H1 (cell line): ENCODE results near the gene CABCOCO1. TPM values are rescaled to one million over a fixed set of nuclear protein-coding genes. Genes with fewer than 3 reads are reported as not detected.

Source experiments
- CTCF ChIA-PET: fragments of 300-600 bp; sonication (Branson Sonifier 250); formaldehyde crosslinking; loops from one replicate; lab custom pipeline; 2021; ENCODE audit not compliant: partially characterized antibody; lab: Charles Lee
- POLR2A ChIA-PET: fragments of 300-600 bp; sonication (Branson Sonifier 250); formaldehyde crosslinking; loops from one replicate; lab custom pipeline; 2021; ENCODE audit warnings: inconsistent platforms; ENCODE audit not compliant: partially characterized antibody; lab: Charles Lee
- DNase-seq, 2 experiments: peaks; one replicate each; pipeline versions ENCODE4 v3.0.0 to v3.0.0-alpha.2; 2010 to 2022; ENCODE audit warnings: low spot score in 2 of 2, low read depth in 1 of 2, mixed read lengths in 1 of 2
- FAIRE-seq: peaks from 2 replicates; lab custom pipeline; 2011; peaks lifted over from hg19 to GRCh38; lab: Jason Lieb, UNC
- H2AFZ ChIP-seq: 2 replicates; pipeline ENCODE4 v1.8.1; 2012; ENCODE audit warnings: low read length, inconsistent platforms
- H2AK5ac ChIP-seq: 2 replicates; pipeline ENCODE4 v1.6.1; 2013; ENCODE audit warnings: low read depth, low read length
- H2BK120ac ChIP-seq: replicated peaks from 2 replicates; pipeline ENCODE3; 2013; ENCODE audit warnings: low read depth, low read length, inconsistent platforms
- H2BK12ac ChIP-seq: 2 replicates; pipeline ENCODE4 v1.6.1; 2013; ENCODE audit warnings: low read depth, low read length
- H2BK15ac ChIP-seq: 2 replicates; pipeline ENCODE4 v1.6.1; 2013; ENCODE audit warnings: low read length
- H2BK20ac ChIP-seq: 2 replicates; pipeline ENCODE4 v1.6.1; 2013; ENCODE audit warnings: low read length
- H2BK5ac ChIP-seq: 2 replicates; pipeline ENCODE4 v1.6.1; 2013; ENCODE audit warnings: low read depth, low read length
- H3K14ac ChIP-seq: 2 replicates; pipeline ENCODE4 v1.6.1; 2013; ENCODE audit warnings: inconsistent platforms; ENCODE audit not compliant: insufficient read length
- H3K18ac ChIP-seq: 2 replicates; pipeline ENCODE4 v1.6.1; 2013; ENCODE audit warnings: low read length; ENCODE audit errors: extremely low read depth
- H3K23ac ChIP-seq: 2 replicates; pipeline ENCODE4 v1.6.1; 2013; ENCODE audit warnings: inconsistent platforms; ENCODE audit not compliant: insufficient read length
- H3K23me2 ChIP-seq: 2 replicates; pipeline ENCODE4 v1.6.1; 2013; ENCODE audit warnings: low read depth, low read length
- H3K27ac ChIP-seq: 2 replicates; pipeline ENCODE4 v1.6.1; 2011; ENCODE audit warnings: low read depth, low read length, inconsistent platforms
- H3K27me3 ChIP-seq, 4 experiments: replicated peaks in 1 of 4; 1 replicate in 1 of 4; 2 replicates in 3 of 4; pipeline versions ENCODE4 v1.6.1 to v1.8.1; 2011 to 2013; ENCODE audit warnings: low read length in 3 of 4, mild to moderate bottlenecking in 3 of 4, inconsistent platforms in 2 of 4, mixed read lengths in 2 of 4, moderate library complexity in 1 of 4; ENCODE audit not compliant: control insufficient read depth in 3 of 4, insufficient read depth in 3 of 4; ENCODE audit errors: extremely low read depth in 1 of 4
- H3K36me3 ChIP-seq, 4 experiments: 2 replicates each; pipeline versions ENCODE4 v1.6.1 to v1.8.1; 2011 to 2013; ENCODE audit warnings: mild to moderate bottlenecking in 4 of 4, low read length in 3 of 4, moderate library complexity in 2 of 4, control low read depth in 1 of 4, inconsistent platforms in 1 of 4; ENCODE audit not compliant: insufficient read depth in 4 of 4, control insufficient read depth in 2 of 4
- H3K4ac ChIP-seq: replicated peaks from 2 replicates; pipeline ENCODE3; 2013; ENCODE audit warnings: low read length, low read depth, mixed read lengths, inconsistent platforms; ENCODE audit not compliant: insufficient read length
- H3K4me1 ChIP-seq, 4 experiments: replicated peaks in 1 of 4; 1 replicate in 1 of 4; 2 replicates in 3 of 4; pipeline versions ENCODE4 v1.6.1 to v1.8.1; 2011 to 2013; ENCODE audit warnings: low read length in 3 of 4, inconsistent platforms in 2 of 4, mixed read lengths in 1 of 4; ENCODE audit not compliant: insufficient read depth in 4 of 4, control insufficient read depth in 3 of 4
- H3K4me2 ChIP-seq, 2 experiments: 2 replicates each; pipeline versions ENCODE4 v1.6.1 to v1.8.1; 2011 to 2013; ENCODE audit warnings: low read depth in 2 of 2, low read length in 2 of 2, control low read depth in 1 of 2, inconsistent platforms in 1 of 2, mild to moderate bottlenecking in 1 of 2; ENCODE audit not compliant: insufficient read depth in 1 of 2
- H3K4me3 ChIP-seq, 4 experiments: fragments of 200-600, 300-600 bp in 1 of 4; sonication (generic), shearing (Covaris generic), sonication (Bioruptor Twin) in 1 of 4; 2 replicates each; pipeline versions ENCODE4 v1.5.1 to v1.8.1; 2011 to 2016; ENCODE audit warnings: low read length in 4 of 4, low read depth in 3 of 4, control low read depth in 2 of 4, inconsistent platforms in 2 of 4, mild to moderate bottlenecking in 2 of 4, mixed read lengths in 1 of 4, moderate library complexity in 1 of 4; ENCODE audit not compliant: insufficient read depth in 2 of 4; ENCODE audit errors: extremely low read depth in 1 of 4
- H3K56ac ChIP-seq: replicated peaks from 2 replicates; pipeline ENCODE3; 2013; ENCODE audit warnings: low read depth, mild to moderate bottlenecking, mixed read lengths, low read length, inconsistent platforms; ENCODE audit not compliant: insufficient read length
- H3K79me1 ChIP-seq: 2 replicates; pipeline ENCODE4 v1.6.1; 2013; ENCODE audit warnings: low read depth, low read length, control low read depth
- H3K79me2 ChIP-seq, 2 experiments: 2 replicates each; pipeline versions ENCODE4 v1.6.1 to v1.8.1; 2012 to 2013; ENCODE audit warnings: low read length in 2 of 2, mild to moderate bottlenecking in 2 of 2, inconsistent platforms in 1 of 2; ENCODE audit not compliant: insufficient read depth in 2 of 2, control insufficient read depth in 1 of 2
- H3K9ac ChIP-seq, 4 experiments: replicated peaks in 1 of 4; 1 replicate in 1 of 4; 2 replicates in 3 of 4; pipeline versions ENCODE4 v1.6.1 to v1.8.1; 2011 to 2013; ENCODE audit warnings: low read depth in 3 of 4, low read length in 3 of 4, control low read depth in 2 of 4, mild to moderate bottlenecking in 2 of 4, moderate library complexity in 2 of 4, inconsistent platforms in 1 of 4; ENCODE audit errors: extremely low read depth in 1 of 4
- H3K9me3 ChIP-seq, 2 experiments: 2 replicates each; pipeline versions ENCODE4 v1.6.1 to v1.8.1; 2012 to 2013; ENCODE audit warnings: mild to moderate bottlenecking in 2 of 2, moderate library complexity in 2 of 2, control low read depth in 1 of 2, inconsistent platforms in 1 of 2, low read depth in 1 of 2, low read length in 1 of 2, mixed read lengths in 1 of 2; ENCODE audit not compliant: insufficient read depth in 2 of 2
- H4K20me1 ChIP-seq, 2 experiments: replicated peaks in 1 of 2; 2 replicates each; pipeline versions ENCODE3 to v1.8.1; 2011 to 2013; ENCODE audit warnings: inconsistent platforms in 2 of 2, low read length in 2 of 2, mild to moderate bottlenecking in 1 of 2; ENCODE audit not compliant: insufficient read depth in 2 of 2, control insufficient read depth in 1 of 2
- H4K5ac ChIP-seq: 2 replicates; pipeline ENCODE4 v1.6.1; 2013; ENCODE audit warnings: low read length, low read depth, mixed read lengths, inconsistent platforms; ENCODE audit not compliant: insufficient read length
- H4K8ac ChIP-seq: 2 replicates; pipeline ENCODE4 v1.8.0; 2013; ENCODE audit warnings: mild to moderate bottlenecking, moderate library complexity, low read length, inconsistent platforms; ENCODE audit not compliant: insufficient read depth; ENCODE audit errors: extremely low read depth
- H4K91ac ChIP-seq: replicated peaks from 2 replicates; pipeline ENCODE3; 2013; ENCODE audit warnings: low read length, mixed read lengths, inconsistent platforms; ENCODE audit not compliant: insufficient read length
- BACH1 ChIP-seq: IDR thresholded peaks from 2 replicates; pipeline ENCODE4 v1.6.1; 2012; ENCODE audit warnings: low read length, improper control_type of control experiment
- BCL11A ChIP-seq, 2 experiments: IDR thresholded peaks; one replicate each; pipeline ENCODE4 v1.6.1; 2011; ENCODE audit warnings: low read depth in 2 of 2, low read length in 2 of 2, mild to moderate bottlenecking in 2 of 2
- CEBPB ChIP-seq: IDR thresholded peaks from 2 replicates; pipeline ENCODE4 v1.6.1; 2012; ENCODE audit warnings: low read depth, low read length
- GABPA ChIP-seq: IDR thresholded peaks from 2 replicates; pipeline ENCODE4 v1.6.1; 2011; ENCODE audit warnings: mild to moderate bottlenecking, low read length, moderate library complexity, borderline replicate concordance; ENCODE audit not compliant: insufficient read depth
- HDAC2 ChIP-seq, 2 experiments: fragments of 300-600 bp in 1 of 2; sonication (generic) in 1 of 2; IDR thresholded peaks; 2 replicates each; pipeline ENCODE4 v1.6.1; 2011 to 2012; ENCODE audit warnings: low read depth in 2 of 2, low read length in 2 of 2, mild to moderate bottlenecking in 2 of 2, moderate library complexity in 2 of 2, borderline replicate concordance in 1 of 2, inconsistent platforms in 1 of 2
- JUND ChIP-seq: IDR thresholded peaks from 2 replicates; pipeline ENCODE4 v1.6.1; 2011; ENCODE audit warnings: mild to moderate bottlenecking, improper control_type of control experiment, low read length
- KDM5A ChIP-seq: fragments of 200-600 bp; IDR thresholded peaks from 2 replicates; pipeline ENCODE4 v1.7.1; 2012; ENCODE audit warnings: mild to moderate bottlenecking, low read length, inconsistent platforms, mixed read lengths
- NANOG ChIP-seq: IDR thresholded peaks from 2 replicates; pipeline ENCODE4 v1.6.1; 2011; ENCODE audit warnings: low read length, low read depth, mild to moderate bottlenecking, inconsistent platforms; ENCODE audit not compliant: insufficient read depth, poor library complexity, severe bottlenecking
- NRF1 ChIP-seq: IDR thresholded peaks from 2 replicates; pipeline ENCODE4 v1.6.1; 2011; ENCODE audit warnings: mild to moderate bottlenecking, low read depth, low read length, improper control_type of control experiment
- POLR2A ChIP-seq, 2 experiments: IDR thresholded peaks; 1 replicate in 1 of 2; 2 replicates in 1 of 2; pipeline ENCODE4 v1.6.1; 2011; ENCODE audit warnings: low read depth in 2 of 2, low read length in 2 of 2, mild to moderate bottlenecking in 2 of 2; ENCODE audit errors: control extremely low read depth in 1 of 2
- RAD21 ChIP-seq, 2 experiments: IDR thresholded peaks in 1 of 2; conservative IDR thresholded peaks in 1 of 2; 2 replicates each; pipeline ENCODE4 v1.6.1; 2011; ENCODE audit warnings: low read depth in 2 of 2, low read length in 2 of 2, improper control_type of control experiment in 1 of 2, inconsistent platforms in 1 of 2, mild to moderate bottlenecking in 1 of 2, moderate library complexity in 1 of 2
- SAP30 ChIP-seq: fragments of 300-600 bp; sonication (generic); IDR thresholded peaks from 2 replicates; pipeline ENCODE4 v1.7.1; 2012; ENCODE audit warnings: low read length, moderate library complexity, mild to moderate bottlenecking, inconsistent platforms; ENCODE audit not compliant: insufficient read depth, insufficient replicate concordance
- polyA plus RNA-seq, 7 experiments: library from polyadenylated mRNA; depleted of rRNA in 3 of 7; stranded (reverse) in 5 of 7; unstranded in 2 of 7; fragments of >200 nt in 5 of 7; fragments of 200-250 nt in 2 of 7; gene quantifications; 1 replicate in 5 of 7; 2 replicates in 1 of 7; 4 replicates in 1 of 7; pipeline versions ENCODE4 v1.2.1 to v1.2.3, GENCODE V29; 2011 to 2013; ENCODE audit warnings: missing spikeins in 2 of 7, mixed read lengths in 2 of 7
- total RNA-seq: library from RNA; stranded (reverse); fragmentation: NEBNext Ultra II Directional; extraction: Animal tissue kit (Norgen Biotek cat#: 25700); gene quantifications from 2 replicates; pipeline ENCODE4 v1.2.1, GENCODE V29; 2021
- TF ChIP-seq, protein P1 (sequence below): IDR thresholded peaks from 2 replicates; pipeline ENCODE4 v1.6.1; 2012; ENCODE audit warnings: inconsistent platforms

Gene CABCOCO1
- total and polyA plus RNA-seq, 2 of the 8 experiments (the other 6 are each of a cell fraction or from before 2014, with no cell fraction given): not detected

DNA sequence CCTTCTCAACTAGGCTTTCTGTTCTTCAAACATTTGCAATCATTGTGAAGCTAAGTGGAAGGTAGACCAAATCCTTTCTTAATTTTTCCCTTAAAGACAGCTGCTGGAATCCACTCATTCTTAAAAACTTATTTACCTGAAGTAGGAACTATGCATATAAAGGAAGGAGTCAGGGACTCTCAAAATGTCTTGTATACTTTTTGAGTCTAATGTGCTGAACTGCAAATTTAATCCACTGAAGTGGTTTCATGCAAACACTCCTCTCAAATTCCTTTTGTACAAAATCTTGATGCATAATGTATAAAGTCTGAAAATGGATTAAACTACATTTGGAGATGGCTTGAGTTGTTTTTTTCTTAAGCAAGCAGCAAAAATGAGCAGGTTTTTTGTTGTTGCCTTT lies 118.0 kb downstream of the CABCOCO1 start:
- Histone ChIP-seq H2BK20ac (no peak overlapping the region), H3K27me3 (no peaks in the 10 kb centered on the region), H4K20me1 (no peaks in the 10 kb centered on the region), H2BK12ac (no peak overlapping the region), H2BK5ac (no peak overlapping the region), H2AFZ (no peak overlapping the region; the same call in 1 of the 2 replicates), H3K56ac (no peak overlapping the region), H3K4me1 (peaks cover 0 to 2% (median 0%) of the 10 kb centered on the region in 4 experiments; a peak in 1 of 7 replicates), H3K4ac (no peak overlapping the region), H3K14ac (no peak overlapping the region), H3K23ac (no peak overlapping the region), H3K4me2 (no peak overlapping the region), H3K4me3 (no peak overlapping the region), H4K8ac (no peak overlapping the region), H2AK5ac (no peak overlapping the region), H2BK120ac (no peak overlapping the region), H3K18ac (no peak overlapping the region), H3K79me2 (no peaks in the 10 kb centered on the region), H3K27ac (no peak overlapping the region), H4K5ac (no peak overlapping the region), H4K91ac (no peak overlapping the region), H2BK15ac (no peak overlapping the region), H3K23me2 (no peaks in the 10 kb centered on the region), H3K36me3 (no peaks in the 10 kb centered on the region), H3K9me3 (no peaks in the 10 kb centered on the region), H3K79me1 (no peaks in the 10 kb centered on the region), H3K9ac (no peak overlapping the region)
- FAIRE-seq: no peak
- no peak for DNase-seq
- CTCF ChIA-PET: interaction anchor here (0.6 to 1.7 kb wide), 5 partner anchors 14 to 449 kb away, joined by 3 to 5 read pairs (median 4); no protein-coding TSS in a partner anchor
- POLR2A ChIA-PET: no interaction called here
- TF ChIP-seq NRF1: no peak
- TF ChIP-seq BACH1: no peak
- TF ChIP-seq RAD21 (IDR thresholded peaks at IDR 0.05 in 1 of 2, conservative IDR thresholded peaks at IDR 0.05 in 1 of 2; ENCODE audit: low read depth in 2 of 2, low read length in 2 of 2): no peak
- no peak for TF ChIP-seq KDM5A
- no peak for TF ChIP-seq POLR2A (IDR thresholded peaks at IDR 0.05; ENCODE audit: control extremely low read depth in 1 of 2, low read depth in 2 of 2, low read length in 2 of 2)
- no peak for TF ChIP-seq NANOG
- TF ChIP-seq SAP30: no peak
- TF ChIP-seq CEBPB: no peak
- no peak for TF ChIP-seq BCL11A (IDR thresholded peaks at IDR 0.05; ENCODE audit: low read depth in 2 of 2, low read length in 2 of 2)
- no peak for TF ChIP-seq HDAC2 (IDR thresholded peaks at IDR 0.05; ENCODE audit: borderline replicate concordance in 1 of 2, low read depth in 2 of 2, low read length in 2 of 2)
- TF ChIP-seq JUND: no peak
- TF ChIP-seq, protein P1, sequence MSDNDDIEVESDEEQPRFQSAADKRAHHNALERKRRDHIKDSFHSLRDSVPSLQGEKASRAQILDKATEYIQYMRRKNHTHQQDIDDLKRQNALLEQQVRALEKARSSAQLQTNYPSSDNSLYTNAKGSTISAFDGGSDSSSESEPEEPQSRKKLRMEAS: no peak
- TF ChIP-seq GABPA: no peak
